GM23248 (cell line): ENCODE data around the gene EPHA3. TPM values are rescaled to one million over a fixed set of nuclear protein-coding genes. Genes with fewer than 3 reads are reported as not detected.

Experiments used
- DNase-seq: peaks from one replicate; pipeline ENCODE4 v3.0.0-alpha.2; 2015
- H2AFZ ChIP-seq: fragments of 200-600 bp; sonication (generic); 2 replicates; pipeline ENCODE4 v1.6.1; 2016; ENCODE audit warnings: antibody characterized with exemption
- H3F3A ChIP-seq: fragments of 200-600 bp; sonication (generic); 2 replicates; pipeline ENCODE4 v1.6.1; 2016; ENCODE audit warnings: mild to moderate bottlenecking, antibody characterized with exemption, mixed run types; ENCODE audit not compliant: insufficient read depth
- H3K27ac ChIP-seq: fragments of 200-600 bp; sonication (generic); 2 replicates; pipeline ENCODE4 v1.5.1; 2016; ENCODE audit warnings: mild to moderate bottlenecking
- H3K27me3 ChIP-seq: fragments of 200-600 bp; sonication (generic); replicated peaks from 2 replicates; pipeline ENCODE4 v1.6.1; 2016; ENCODE audit warnings: mild to moderate bottlenecking; ENCODE audit not compliant: insufficient read depth
- H3K36me3 ChIP-seq: fragments of 200-600 bp; sonication (generic); 2 replicates; pipeline ENCODE4 v1.6.1; 2016; ENCODE audit warnings: low read depth, mild to moderate bottlenecking
- H3K4me1 ChIP-seq: fragments of 200-600 bp; sonication (generic); 2 replicates; pipeline ENCODE4 v1.6.1; 2016; ENCODE audit warnings: mild to moderate bottlenecking; ENCODE audit not compliant: insufficient read depth
- H3K4me2 ChIP-seq: fragments of 200-600 bp; sonication (generic); one replicate; pipeline ENCODE4 v1.6.1; 2016; ENCODE audit warnings: mild to moderate bottlenecking; ENCODE audit not compliant: unreplicated experiment
- H3K4me3 ChIP-seq: fragments of 200-600 bp; sonication (generic); 2 replicates; pipeline ENCODE4 v1.5.1; 2016; ENCODE audit warnings: mild to moderate bottlenecking
- H3K79me2 ChIP-seq: fragments of 200-600 bp; sonication (generic); 2 replicates; pipeline ENCODE4 v1.6.1; 2016; ENCODE audit warnings: mild to moderate bottlenecking; ENCODE audit not compliant: insufficient read depth
- H3K9ac ChIP-seq: fragments of 200-600 bp; sonication (generic); 2 replicates; pipeline ENCODE4 v1.6.1; 2016; ENCODE audit warnings: mild to moderate bottlenecking
- H3K9me2 ChIP-seq: fragments of 200-600 bp; sonication (generic); 2 replicates; pipeline ENCODE4 v1.6.1; 2016; ENCODE audit warnings: mixed run types, mild to moderate bottlenecking, moderate library complexity; ENCODE audit not compliant: insufficient read depth
- H3K9me3 ChIP-seq: fragments of 200-600 bp; sonication (generic); one replicate; pipeline ENCODE4 v1.6.1; 2017; ENCODE audit warnings: low read depth
- H4K20me1 ChIP-seq: fragments of 200-600 bp; sonication (generic); 2 replicates; pipeline ENCODE4 v1.6.0; 2016; ENCODE audit not compliant: insufficient read depth
- EZH2 ChIP-seq: fragments of 200-600 bp; sonication (generic); IDR thresholded peaks from 2 replicates; pipeline ENCODE4 v1.6.1; 2018; ENCODE audit warnings: antibody characterized with exemption, mild to moderate bottlenecking; ENCODE audit not compliant: insufficient read depth, poor library complexity, severe bottlenecking
- EZH2phosphoT487 ChIP-seq: fragments of 200-600 bp; sonication (generic); IDR thresholded peaks from 2 replicates; pipeline ENCODE4 v1.6.1; 2018; ENCODE audit warnings: antibody characterized with exemption, moderate library complexity, mild to moderate bottlenecking, low read depth; ENCODE audit not compliant: insufficient read depth
- WGBS, 2 experiments: methylation state at CpG; one replicate each; pipeline ENCODE4 v1.1.6; 2015 to 2017; ENCODE audit warnings: low lambda C conversion rate in 2 of 2, low coverage in 1 of 2; ENCODE audit errors: missing lambda C conversion rate in 2 of 2; 5-methylcytosine and 5-hydroxymethylcytosine counted together
- in situ Hi-C: fragments of 300-500 bp; cut with MboI; formaldehyde crosslinking; loops from 2 replicates; pipeline ENCODE4 v1.15.0; 2020
- polyA plus RNA-seq: library from polyadenylated mRNA; unstranded; fragments of >200 nt; fragmentation: Nextera tagmentation; extraction: Ambion mirVana; gene quantifications from 2 replicates; pipeline ENCODE4 v1.2.1, GENCODE V29; 2016
- total RNA-seq: library from RNA; depleted of rRNA; stranded (reverse); fragments of >200 nt; shearing (Covaris generic); gene quantifications from 2 replicates; pipeline ENCODE4 v1.2.3, GENCODE V29; 2014

Gene EPHA3
- total and polyA plus RNA-seq, 2 experiments from 2014 or later, result under 0.01 to 0.05 TPM

- in situ Hi-C loops, result no loop called here
- Histone ChIP-seq H4K20me1 (no peaks in the 10 kb centered on the region), H3K9me2 (no peaks in the 10 kb centered on the region), H3F3A (no peaks in the 10 kb centered on the region), H3K4me1 (no peaks in the 10 kb centered on the region), H3K36me3 (no peaks in the 10 kb centered on the region), H3K9ac (no peak overlapping the region), H3K4me3 (no peak overlapping the region), H2AFZ (no peak overlapping the region), H3K27ac (no peak overlapping the region), H3K27me3 (no peaks in the 10 kb centered on the region), H3K9me3 (no peaks in the 10 kb centered on the region), H3K79me2 (no peaks in the 10 kb centered on the region), H3K4me2 (no peak overlapping the region)
- no peak for DNase-seq
- WGBS, 2 experiments, result 59 to 62% methylated on average over 3 of the region's 3 CpGs
- TF ChIP-seq EZH2phosphoT487 (no peak), EZH2 (no peak)
Measured at GRCh38 chr3:89419647-89420241, 312.3 kb downstream of the EPHA3 start.

GRCh38 chr3:89426060-89426459, 318.6 kb downstream of the EPHA3 start:
- no peaks in the 10 kb centered on the region for H3K36me3 ChIP-seq
- H3K27ac ChIP-seq, result no peak overlapping the region
- H3K4me1 ChIP-seq, result no peaks in the 10 kb centered on the region
- no peaks in the 10 kb centered on the region for H3K27me3 ChIP-seq
- no peaks in the 10 kb centered on the region for H3F3A ChIP-seq
- H3K9me2 ChIP-seq, result no peaks in the 10 kb centered on the region; the same call in 1 of the 2 replicates
- no peak overlapping the region for H2AFZ ChIP-seq
- H3K4me3 ChIP-seq, result no peak overlapping the region
- H3K4me2 ChIP-seq, result no peak overlapping the region
- no peaks in the 10 kb centered on the region for H3K9me3 ChIP-seq
- WGBS, 2 experiments, result 76 to 77% methylated on average over 5 of the region's 5 CpGs
- no peaks in the 10 kb centered on the region for H4K20me1 ChIP-seq
- no peak overlapping the region for H3K9ac ChIP-seq
- no peaks in the 10 kb centered on the region for H3K79me2 ChIP-seq
- DNase-seq, result no peak
- no peak for TF ChIP-seq EZH2
- no peak for TF ChIP-seq EZH2phosphoT487
- in situ Hi-C loops, result no loop called here

- no peak overlapping the region for H2AFZ ChIP-seq
- no peaks in the 10 kb centered on the region for H3K9me2 ChIP-seq
- H3K4me1 ChIP-seq, result no peaks in the 10 kb centered on the region
- H3F3A ChIP-seq, result no peaks in the 10 kb centered on the region
- no peak overlapping the region for H3K27ac ChIP-seq
- H3K36me3 ChIP-seq, result no peaks in the 10 kb centered on the region
- 57 to 67% methylated on average over 7 of the region's 7 CpGs for WGBS, 2 experiments
- H3K4me2 ChIP-seq, result no peak overlapping the region
- no peak for DNase-seq
- no peaks in the 10 kb centered on the region for H4K20me1 ChIP-seq
- in situ Hi-C loops, result no loop called here
- H3K9ac ChIP-seq, result no peak overlapping the region
- no peak overlapping the region for H3K4me3 ChIP-seq
- no peak for TF ChIP-seq EZH2phosphoT487
- no peak for TF ChIP-seq EZH2
- H3K79me2 ChIP-seq, result no peaks in the 10 kb centered on the region
- H3K27me3 ChIP-seq, result no peaks in the 10 kb centered on the region
- H3K9me3 ChIP-seq, result no peaks in the 10 kb centered on the region
Measured at GRCh38 chr3:89434621-89435380, 327.4 kb downstream of the EPHA3 start.

GRCh38 chr3:89436846-89437245, 329.4 kb downstream of the EPHA3 start:
- no peak overlapping the region for H3K4me2 ChIP-seq
- in situ Hi-C loops, result no loop called here
- H3K27me3 ChIP-seq, result no peaks in the 10 kb centered on the region
- no peaks in the 10 kb centered on the region for H3K9me2 ChIP-seq
- no peak overlapping the region for H3K9ac ChIP-seq
- no peak overlapping the region for H3K27ac ChIP-seq
- no peaks in the 10 kb centered on the region for H3K36me3 ChIP-seq
- TF ChIP-seq EZH2phosphoT487, result no peak
- no peak for TF ChIP-seq EZH2
- H3F3A ChIP-seq, result no peaks in the 10 kb centered on the region
- WGBS, 2 experiments, result 41 to 49% methylated on average over 3 of the region's 3 CpGs
- no peaks in the 10 kb centered on the region for H3K9me3 ChIP-seq
- no peak overlapping the region for H2AFZ ChIP-seq
- no peaks in the 10 kb centered on the region for H3K79me2 ChIP-seq
- H3K4me1 ChIP-seq, result no peaks in the 10 kb centered on the region
- H4K20me1 ChIP-seq, result no peaks in the 10 kb centered on the region
- no peak overlapping the region for H3K4me3 ChIP-seq
- DNase-seq, result no peak

- Histone ChIP-seq H3K27ac (no peak overlapping the region), H3K36me3 (no peaks in the 10 kb centered on the region), H3K9me3 (no peaks in the 10 kb centered on the region), H3K4me3 (no peak overlapping the region), H3K9ac (no peak overlapping the region), H3K4me1 (no peaks in the 10 kb centered on the region), H3K27me3 (no peaks in the 10 kb centered on the region), H2AFZ (no peak overlapping the region), H3K9me2 (no peaks in the 10 kb centered on the region), H3K79me2 (no peaks in the 10 kb centered on the region), H4K20me1 (no peaks in the 10 kb centered on the region), H3K4me2 (no peak overlapping the region), H3F3A (no peaks in the 10 kb centered on the region)
- 51 to 52% methylated on average over 4 of the region's 4 CpGs for WGBS, 2 experiments
- in situ Hi-C loops, result no loop called here
- TF ChIP-seq EZH2 (no peak), EZH2phosphoT487 (no peak)
- DNase-seq, result no peak
Measured at GRCh38 chr3:89440386-89440785, 333.0 kb downstream of the EPHA3 start.
